Spinal cord (tissue), 4 donors: Measurements from ENCODE around the gene RBBP9. TPM values are rescaled to one million over a fixed set of nuclear protein-coding genes. Genes with fewer than 3 reads are reported as not detected.

Experiments used
- polyA plus RNA-seq, 2 donors: library from polyadenylated mRNA; unstranded; fragments of 120-200 nt; gene quantifications; one replicate each; pipeline ENCODE4 v1.2.1, GENCODE V29; 2013; ENCODE audit not compliant: insufficient read length in 2 of 2
- small RNA-seq: library from RNA; depleted of rRNA; stranded (forward); fragments of <200 nt; gene quantifications from one replicate; pipeline ENCODE3, GENCODE V24; 2014; ENCODE audit warnings: low replicate concordance
- total RNA-seq, 2 donors: library from RNA; depleted of rRNA in 1 of 2; stranded (reverse); fragments of 120-200 nt in 1 of 2; fragments of >200 nt in 1 of 2; gene quantifications; one replicate each; pipeline versions ENCODE4 v1.2.3 to v1.2.4, GENCODE V29; 2013 to 2014

Gene RBBP9
- total and polyA plus RNA-seq, 4 donors, result 26.0 to 33.1 (median 29.6) TPM

Small RNAs within 50 kb of the gene (small RNA-seq; reads per million reads assigned to genes)
- not detected for gene MIR3192

Other genes with a start within 250 kb of the RBBP9 start
- 10 to 100 TPM; 24.2 to 31.7 TPM for gene ZNF133, start 208.7 kb downstream of the RBBP9 start, total RNA-seq
- 10 to 100 TPM; 25.5 to 36.4 TPM for gene ZNF133, start 208.7 kb downstream of the RBBP9 start, polyA plus RNA-seq
- 1 to 10 TPM; 3.2 to 5.8 TPM for gene DZANK1, start 30.2 kb downstream of the RBBP9 start, total RNA-seq
- gene DZANK1, start 30.2 kb downstream of the RBBP9 start, polyA plus RNA-seq, result 10 to 100 TPM in 1 of 2 donors, 1 to 10 TPM in 1; 8.3 to 11.1 TPM
- gene POLR3F, start 29.8 kb downstream of the RBBP9 start, total RNA-seq, result 10 to 100 TPM; 15.9 to 30.1 TPM
- 10 to 100 TPM; 21.0 to 26.0 TPM for gene POLR3F, start 29.8 kb downstream of the RBBP9 start, polyA plus RNA-seq
- gene SEC23B, start 10.7 kb upstream of the RBBP9 start, total RNA-seq, result 10 to 100 TPM; 57.5 to 61.3 TPM
- gene SEC23B, start 10.7 kb upstream of the RBBP9 start, polyA plus RNA-seq, result 10 to 100 TPM; 52.4 to 55.7 TPM
- gene SMIM26, start 70.2 kb upstream of the RBBP9 start, total RNA-seq, result 100 to 1,000 TPM in 1 of 2 donors, 10 to 100 TPM in 1; 68.6 to 118 TPM
- gene SMIM26, start 70.2 kb upstream of the RBBP9 start, polyA plus RNA-seq, result 10 to 100 TPM; 57.0 to 58.7 TPM
- gene DTD1, start 90.8 kb upstream of the RBBP9 start, total RNA-seq, result 10 to 100 TPM; 54.1 to 59.4 TPM
- gene DTD1, start 90.8 kb upstream of the RBBP9 start, polyA plus RNA-seq, result 10 to 100 TPM; 85.0 to 88.9 TPM